NCI-H1417 (cell line): Measurements from ENCODE around the gene NT5C2.
"Not testable (repeated sequence)": the region's sequence is repeated elsewhere in the genome, so short reads cannot be mapped to it uniquely, and the experiment has no call there.

Experiments used
- DNase-seq, 3 experiments: peaks; one replicate each; lab custom pipeline; 2025; lab: John Stamatoyannopoulos, UW

NT5C2 gene

GRCh38 chr10:103202319-103202718, 9.2 kb upstream of the NT5C2 start:
- no peak for DNase-seq

- no peak for DNase-seq
These were observed 6.4 kb upstream of the NT5C2 start for GRCh38 chr10:103199488-103199887.

GRCh38 chr10:103198648-103199047, 5.6 kb upstream of the NT5C2 start:
- no peak for DNase-seq

- no peak for DNase-seq
These were observed 4.8 kb upstream of the NT5C2 start for GRCh38 chr10:103197903-103198302.

- no peak for DNase-seq
These were observed 4.1 kb upstream of the NT5C2 start for GRCh38 chr10:103197174-103197573.

GRCh38 chr10:103196516-103196915, 3.4 kb upstream of the NT5C2 start:
- no peak for DNase-seq

- no peak for DNase-seq
These were observed 903 bp upstream of the NT5C2 start for GRCh38 chr10:103193820-103194529.

GRCh38 chr10:103192451-103193106, 493 bp downstream of the NT5C2 start:
- peak; percentile 16 to 81 (median 81) for DNase-seq

GRCh38 chr10:103192089-103192450, 1.0 kb downstream of the NT5C2 start:
- no peak for DNase-seq

- DNase-seq = not testable (repeated sequence)
These were observed 1.9 kb downstream of the NT5C2 start for GRCh38 chr10:103191198-103191597.

- DNase-seq = no peak
These were observed 4.2 kb downstream of the NT5C2 start for GRCh38 chr10:103188853-103189252.

- no peak for DNase-seq
These were observed 6.9 kb downstream of the NT5C2 start for GRCh38 chr10:103186128-103186527.

- DNase-seq = no peak
These were observed 8.5 kb downstream of the NT5C2 start for GRCh38 chr10:103184615-103185014.

- not testable (repeated sequence) for DNase-seq
These were observed 9.1 kb downstream of the NT5C2 start for GRCh38 chr10:103183991-103184451.

- DNase-seq = no peak
These were observed 11.8 kb downstream of the NT5C2 start for GRCh38 chr10:103181244-103181643.

GRCh38 chr10:103180491-103180890, 12.6 kb downstream of the NT5C2 start:
- DNase-seq = no peak

- DNase-seq = no peak
These were observed 15.9 kb downstream of the NT5C2 start for GRCh38 chr10:103177123-103177522.

GRCh38 chr10:103175580-103176285, 17.3 kb downstream of the NT5C2 start:
- no peak for DNase-seq

GRCh38 chr10:103174324-103174723, 18.7 kb downstream of the NT5C2 start:
- not testable (repeated sequence) for DNase-seq

- DNase-seq = no peak
These were observed 21.8 kb downstream of the NT5C2 start for GRCh38 chr10:103171278-103171677.

GRCh38 chr10:103168438-103168837, 24.6 kb downstream of the NT5C2 start:
- no peak for DNase-seq

GRCh38 chr10:103167554-103167953, 25.5 kb downstream of the NT5C2 start:
- not testable (repeated sequence) for DNase-seq

- no peak for DNase-seq
These were observed 26.5 kb downstream of the NT5C2 start for GRCh38 chr10:103166523-103166922.
